OCI-LY3 (cell line): ENCODE data around the gene GTF2H2C_2.
"Not testable (repeated sequence)": the region's sequence is repeated elsewhere in the genome, so short reads cannot be mapped to it uniquely, and the experiment has no call there.

Experiments
- CTCF ChIP-seq: fragments of 200-600, 300-600 bp; sonication (generic); IDR thresholded peaks from 2 replicates; pipeline ENCODE4 v1.5.1; 2014; ENCODE audit warnings: antibody characterized with exemption, low read length, low read depth
- EZH2phosphoT487 ChIP-seq: fragments of 200-600 bp; shearing (Covaris generic); IDR thresholded peaks from 2 replicates; pipeline ENCODE4 v1.6.1; 2018; ENCODE audit warnings: antibody characterized with exemption, mixed run types, low read depth

- TF ChIP-seq CTCF, EZH2phosphoT487: not testable (repeated sequence)
Observed at GRCh38 chr5:70461984-70462383, 46.8 kb downstream of the GTF2H2C_2 start.
